Caco-2 (cell line): ENCODE results near the gene STAT1. TPM values are rescaled to one million over a fixed set of nuclear protein-coding genes. Genes with fewer than 3 reads are reported as not detected.
"Not testable (repeated sequence)": the region's sequence is repeated elsewhere in the genome, so short reads cannot be mapped to it uniquely, and the experiment has no call there.

ENCODE experiments used
- BruUV-seq: library from RNA; stranded (reverse); fragments of 400-500 nt; replicated peaks from 2 replicates; lab custom pipeline; 2021; lab: Mats Ljungman, UMichigan
- CTCF ChIA-PET: fragments of 300-600 bp; sonication (Branson Sonifier 250); formaldehyde crosslinking; loops from one replicate; lab custom pipeline; 2022; ENCODE audit warnings: antibody characterized with exemption; lab: Charles Lee
- POLR2A ChIA-PET: fragments of 300-600 bp; sonication (Branson Sonifier 250); formaldehyde crosslinking; loops from one replicate; lab custom pipeline; 2022; ENCODE audit warnings: antibody characterized with exemption; lab: Charles Lee
- DNase-seq, 2 experiments: peaks; one replicate each; pipeline versions ENCODE4 v3.0.0 to v3.0.0-alpha.2; 2020 to 2022
- H3K27me3 ChIP-seq: replicated peaks from 2 replicates; pipeline ENCODE4 v1.6.0; 2011; ENCODE audit warnings: low read length; ENCODE audit not compliant: control insufficient read depth, insufficient read depth
- H3K36me3 ChIP-seq: 2 replicates; pipeline ENCODE4 v1.5.1; 2011; ENCODE audit warnings: low read length; ENCODE audit not compliant: control insufficient read depth, insufficient read depth
- H3K4me1 ChIP-seq: fragments of 250-450 bp; sonication (Bioruptor Pico); 2 replicates; pipeline ENCODE4 v1.5.1; 2020; ENCODE audit warnings: mild to moderate bottlenecking
- H3K4me3 ChIP-seq: 2 replicates; pipeline ENCODE4 v1.5.1; 2011; ENCODE audit warnings: low read depth, mild to moderate bottlenecking, control low read depth, low read length
- H3K9me3 ChIP-seq: fragments of 250-450 bp; sonication (Bioruptor Pico); 2 replicates; pipeline ENCODE4 v1.5.1; 2020; ENCODE audit warnings: mild to moderate bottlenecking, moderate library complexity
- H3K27ac Mint-ChIP-seq: one replicate; pipeline ENCODE4 v1.8.0; 2022; ENCODE audit warnings: mixed read lengths; ENCODE audit not compliant: unreplicated experiment
- H3K27me3 Mint-ChIP-seq: one replicate; pipeline ENCODE4 v1.8.0; 2022; ENCODE audit warnings: mixed read lengths; ENCODE audit not compliant: insufficient read depth, unreplicated experiment
- H3K36me3 Mint-ChIP-seq: one replicate; pipeline ENCODE4 v1.8.0; 2022; ENCODE audit warnings: mild to moderate bottlenecking, mixed read lengths; ENCODE audit not compliant: insufficient read depth, unreplicated experiment
- H3K4me1 Mint-ChIP-seq: one replicate; pipeline ENCODE4 v1.8.0; 2022; ENCODE audit warnings: low read depth, mixed read lengths; ENCODE audit not compliant: unreplicated experiment
- H3K4me3 Mint-ChIP-seq: one replicate; pipeline ENCODE4 v1.8.0; 2022; ENCODE audit warnings: mild to moderate bottlenecking, moderate library complexity, mixed read lengths; ENCODE audit not compliant: unreplicated experiment
- H3K9me3 Mint-ChIP-seq: one replicate; pipeline ENCODE4 v1.8.0; 2022; ENCODE audit warnings: mixed read lengths; ENCODE audit not compliant: unreplicated experiment
- intact Hi-C: fragments of 100-400 bp; cut with micrococcal nuclease; formaldehyde crosslinking; loops from one replicate; pipeline ENCODE4 v1.10.0; 2022; ENCODE audit not compliant: unreplicated experiment
- total RNA-seq: library from RNA; stranded (reverse); gene quantifications from 2 replicates; pipeline ENCODE4 v1.2.3, GENCODE V29; 2022
- TF ChIP-seq, protein P1 (sequence below), 2 experiments: fragments of 200-600 bp in 1 of 2; IDR thresholded peaks; 1 replicate in 1 of 2; 2 replicates in 1 of 2; pipeline versions ENCODE4 v1.5.1 to v1.8.0; 2011 to 2022; ENCODE audit warnings: antibody characterized with exemption in 1 of 2, control low read depth in 1 of 2, inconsistent platforms in 1 of 2, low read depth in 1 of 2, low read length in 1 of 2, mild to moderate bottlenecking in 1 of 2, moderate library complexity in 1 of 2; ENCODE audit not compliant: insufficient read depth in 1 of 2, severe bottlenecking in 1 of 2, unreplicated experiment in 1 of 2

The STAT1 gene
- total RNA-seq, 1 experiment from 2014 or later, result 126 TPM

DNA sequence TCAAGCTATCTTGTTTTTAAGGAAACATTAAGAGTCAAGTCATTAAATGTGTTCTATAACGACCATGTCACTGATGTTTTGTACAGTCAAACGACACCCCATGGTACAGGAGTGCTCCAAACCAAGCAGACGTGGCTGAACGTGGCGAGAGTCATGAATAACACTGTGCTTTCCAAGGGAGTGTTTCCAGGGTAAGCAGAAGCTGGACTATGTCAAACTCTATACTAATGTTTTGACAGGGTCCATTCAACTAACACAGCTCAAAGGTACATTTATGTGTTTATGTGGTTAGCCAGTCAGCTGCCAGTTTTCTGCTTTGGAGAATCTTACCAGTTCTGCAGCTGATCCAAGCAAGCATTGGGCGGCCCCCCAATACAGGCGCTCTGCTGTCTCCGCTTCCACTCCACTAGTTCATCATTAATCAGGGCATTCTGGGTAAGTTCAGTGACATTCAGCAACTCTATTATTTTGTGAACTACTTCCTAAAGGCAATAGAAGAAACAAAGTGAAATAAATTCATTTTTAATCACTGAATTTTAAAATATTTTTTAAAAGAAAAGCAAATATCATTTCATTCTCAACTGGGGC lies 16.4 kb downstream of the STAT1 start:
- intact Hi-C loops, result no loop called here
- no peaks in the 10 kb centered on the region for H3K9me3 ChIP-seq
- Mint-ChIP-seq H3K4me1 (peaks cover 11% of the 10 kb centered on the region), H3K36me3 (peaks cover 95% of the 10 kb centered on the region), H3K4me3 (no peak overlapping the region), H3K27ac (no peak overlapping the region), H3K27me3 (no peaks in the 10 kb centered on the region), H3K9me3 (no peaks in the 10 kb centered on the region)
- H3K36me3 ChIP-seq, result peaks cover 10% of the 10 kb centered on the region
- no peaks in the 10 kb centered on the region for H3K27me3 ChIP-seq
- no peak overlapping the region for H3K4me3 ChIP-seq
- POLR2A ChIA-PET, result no interaction called here
- CTCF ChIA-PET, result no interaction called here
- no TSS peak for BruUV-seq
- TF ChIP-seq, protein P1, sequence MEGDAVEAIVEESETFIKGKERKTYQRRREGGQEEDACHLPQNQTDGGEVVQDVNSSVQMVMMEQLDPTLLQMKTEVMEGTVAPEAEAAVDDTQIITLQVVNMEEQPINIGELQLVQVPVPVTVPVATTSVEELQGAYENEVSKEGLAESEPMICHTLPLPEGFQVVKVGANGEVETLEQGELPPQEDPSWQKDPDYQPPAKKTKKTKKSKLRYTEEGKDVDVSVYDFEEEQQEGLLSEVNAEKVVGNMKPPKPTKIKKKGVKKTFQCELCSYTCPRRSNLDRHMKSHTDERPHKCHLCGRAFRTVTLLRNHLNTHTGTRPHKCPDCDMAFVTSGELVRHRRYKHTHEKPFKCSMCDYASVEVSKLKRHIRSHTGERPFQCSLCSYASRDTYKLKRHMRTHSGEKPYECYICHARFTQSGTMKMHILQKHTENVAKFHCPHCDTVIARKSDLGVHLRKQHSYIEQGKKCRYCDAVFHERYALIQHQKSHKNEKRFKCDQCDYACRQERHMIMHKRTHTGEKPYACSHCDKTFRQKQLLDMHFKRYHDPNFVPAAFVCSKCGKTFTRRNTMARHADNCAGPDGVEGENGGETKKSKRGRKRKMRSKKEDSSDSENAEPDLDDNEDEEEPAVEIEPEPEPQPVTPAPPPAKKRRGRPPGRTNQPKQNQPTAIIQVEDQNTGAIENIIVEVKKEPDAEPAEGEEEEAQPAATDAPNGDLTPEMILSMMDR (IDR thresholded peaks at IDR 0.05; ENCODE audit: insufficient read depth in 1 of 2, low read depth in 1 of 2, low read length in 1 of 2, severe bottlenecking in 1 of 2, unreplicated experiment in 1 of 2), result no peak
- peaks cover 7% of the 10 kb centered on the region for H3K4me1 ChIP-seq
- no peak for DNase-seq

DNA sequence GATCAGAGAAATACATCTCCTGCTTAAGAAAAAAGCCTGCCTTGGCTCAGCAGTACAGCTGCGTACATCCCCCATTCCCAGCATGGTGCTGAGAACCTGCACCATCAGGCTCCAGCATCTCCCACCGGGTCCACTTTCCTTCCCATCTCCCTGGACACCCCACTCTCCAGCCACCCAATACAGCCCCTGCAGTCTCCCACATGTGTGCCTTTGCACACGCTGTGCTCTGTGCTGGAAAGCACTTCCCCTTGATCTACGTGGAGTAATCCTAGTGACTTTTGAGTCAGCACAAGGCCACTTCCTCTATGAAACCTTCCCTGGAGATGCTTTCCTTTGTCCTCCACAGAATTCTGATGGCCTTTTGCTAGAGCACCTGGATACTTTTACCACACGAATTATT lies 17.0 kb downstream of the STAT1 start:
- Histone ChIP-seq H3K4me3 (no peak overlapping the region), H3K36me3 (peaks cover 10% of the 10 kb centered on the region), H3K27me3 (no peaks in the 10 kb centered on the region), H3K4me1 (peaks cover 7% of the 10 kb centered on the region), H3K9me3 (no peaks in the 10 kb centered on the region)
- Mint-ChIP-seq H3K9me3 (no peaks in the 10 kb centered on the region), H3K4me1 (peaks cover 11% of the 10 kb centered on the region), H3K4me3 (no peak overlapping the region), H3K27me3 (no peaks in the 10 kb centered on the region), H3K27ac (no peak overlapping the region), H3K36me3 (peaks cover 95% of the 10 kb centered on the region)
- ChIA-PET POLR2A (no interaction called here), CTCF (no interaction called here)
- BruUV-seq, result no TSS peak
- TF ChIP-seq, protein P1 (IDR thresholded peaks at IDR 0.05; ENCODE audit: insufficient read depth in 1 of 2, low read depth in 1 of 2, low read length in 1 of 2, severe bottlenecking in 1 of 2, unreplicated experiment in 1 of 2), result no peak
- no peak for DNase-seq
- intact Hi-C loops, result loop anchor here (1.0 kb wide), 4 partner anchors 17 to 216 kb away; partner anchors contain the start of gene STAT1

DNA sequence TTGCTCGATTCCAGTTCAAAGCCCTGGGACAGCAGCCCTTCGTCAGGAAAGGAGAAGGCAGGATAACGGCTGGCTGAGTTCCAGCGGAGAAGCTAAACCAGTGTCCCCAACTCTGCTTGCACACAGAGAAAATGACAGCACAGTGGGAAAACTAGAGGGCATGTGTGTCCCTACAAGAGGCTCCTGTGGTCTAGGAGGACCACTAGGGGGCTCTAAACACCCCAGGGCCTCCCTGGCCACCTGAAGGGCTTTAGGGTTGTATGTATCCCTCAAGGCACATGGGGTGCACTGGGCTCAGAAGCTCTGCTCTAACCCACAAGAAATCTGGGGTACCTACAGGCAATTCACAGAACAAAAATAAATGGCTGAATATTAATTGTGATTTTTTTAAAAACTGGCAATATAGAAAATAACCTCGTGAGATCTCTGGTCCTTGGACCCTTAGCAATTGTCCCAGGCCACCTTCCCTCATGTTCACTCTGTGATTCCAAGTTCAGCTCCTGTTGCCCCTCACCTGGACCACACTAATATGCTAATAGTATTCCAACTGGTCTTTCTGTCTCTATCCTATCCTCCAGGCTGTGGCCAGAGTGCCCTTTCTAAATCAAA lies 17.5 kb downstream of the STAT1 start:
- H3K9me3 ChIP-seq, result no peaks in the 10 kb centered on the region
- peak; percentile 60 to 69 for DNase-seq
- H3K27ac Mint-ChIP-seq, result no peak overlapping the region
- BruUV-seq, result no TSS peak
- CTCF ChIA-PET, result no interaction called here
- H3K4me1 Mint-ChIP-seq, result peaks cover 11% of the 10 kb centered on the region
- H3K36me3 ChIP-seq, result peaks cover 10% of the 10 kb centered on the region
- no peak overlapping the region for H3K4me3 ChIP-seq
- H3K36me3 Mint-ChIP-seq, result peaks cover 96% of the 10 kb centered on the region
- POLR2A ChIA-PET, result no interaction called here
- H3K4me3 Mint-ChIP-seq, result no peak overlapping the region
- H3K27me3 Mint-ChIP-seq, result no peaks in the 10 kb centered on the region
- H3K9me3 Mint-ChIP-seq, result no peaks in the 10 kb centered on the region
- peaks cover 7% of the 10 kb centered on the region for H3K4me1 ChIP-seq
- intact Hi-C loops, result loop anchor here (1.0 kb wide), 4 partner anchors 18 to 215 kb away; partner anchors contain the start of gene STAT1
- TF ChIP-seq, protein P1 (IDR thresholded peaks at IDR 0.05; ENCODE audit: insufficient read depth in 1 of 2, low read depth in 1 of 2, low read length in 1 of 2, severe bottlenecking in 1 of 2, unreplicated experiment in 1 of 2), result peak; percentile 83 to 96
- H3K27me3 ChIP-seq, result no peaks in the 10 kb centered on the region

DNA sequence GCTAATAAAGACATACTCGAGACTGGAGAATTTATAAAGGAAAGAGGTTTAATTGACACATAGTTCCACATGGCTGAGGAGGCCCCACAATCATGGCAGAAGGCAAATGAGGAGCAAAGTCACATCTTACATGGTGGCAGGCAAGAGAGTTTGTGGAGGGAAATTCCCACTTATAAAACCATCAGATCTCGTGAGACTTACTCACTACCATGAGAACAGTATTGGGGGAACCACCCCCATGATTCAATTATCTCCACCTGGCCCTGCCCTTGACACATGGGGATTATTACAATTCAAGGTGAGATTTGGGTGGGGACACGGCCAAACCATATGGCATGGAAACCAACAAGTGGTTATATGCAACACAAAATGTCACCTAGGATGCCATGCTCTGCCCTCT lies 18.7 kb downstream of the STAT1 start:
- H3K4me1 ChIP-seq, H3K27ac Mint-ChIP-seq, DNase-seq, H3K27me3 ChIP-seq, H3K9me3 ChIP-seq, H3K4me3 Mint-ChIP-seq, H3K27me3 Mint-ChIP-seq, BruUV-seq, intact Hi-C loops, POLR2A ChIA-PET, H3K9me3 Mint-ChIP-seq, H3K4me3 ChIP-seq, CTCF ChIA-PET: not testable (repeated sequence)
- peaks cover 11% of the 10 kb centered on the region for H3K4me1 Mint-ChIP-seq
- H3K36me3 Mint-ChIP-seq, result peaks cover 96% of the 10 kb centered on the region
- H3K36me3 ChIP-seq, result peaks cover 11% of the 10 kb centered on the region
